ENCODE data around the gene SBSN. TPM values are rescaled to one million over a fixed set of nuclear protein-coding genes. Genes with fewer than 3 reads are reported as not detected.

The SBSN gene
- total and polyA plus RNA-seq, 9 of the 15 experiments (the other 6 are each of a cell fraction or from before 2014, with no cell fraction given): 0.05 TPM; not detected in 8

GRCh38 chr19:35545001-35545854 lies 17.1 kb upstream of the SBSN start, which contains the start of gene TMEM147 (continued):
- TF ChIP-seq ZBTB33 (CRISPR knock-in tag; IDR thresholded peaks at IDR 0.05): peak; percentile 45; the same call in 1 of the 2 replicates
- no peak for TF ChIP-seq KAT7 (CRISPR knock-in tag; IDR thresholded peaks at IDR 0.05; ENCODE audit: borderline replicate concordance)
- peak; percentile 40; the same call in 1 of the 2 replicates for TF ChIP-seq MIER1 (IDR thresholded peaks at IDR 0.05; ENCODE audit: low read depth)
- no peak for TF ChIP-seq ZNF224 (CRISPR knock-in tag; IDR thresholded peaks at IDR 0.05)
- TF ChIP-seq ETV5 (CRISPR knock-in tag; IDR thresholded peaks at IDR 0.05; ENCODE audit: low read depth): peak; percentile 84
- TF ChIP-seq HNRNPL (IDR thresholded peaks at IDR 0.05; ENCODE audit: low read depth, low read length): peak; percentile 67; the same call in 1 of the 2 replicates
- no peak for TF ChIP-seq RBM39 (optimal IDR thresholded peaks at IDR 0.05; ENCODE audit: low read depth, low read length)
- 0 out of 2 replicates have a peak, but pooled peaks have one; percentile 79 for TF ChIP-seq MTA3 (IDR thresholded peaks at IDR 0.05; ENCODE audit: borderline replicate concordance)
- no peak for TF ChIP-seq RBM17 (IDR thresholded peaks at IDR 0.05; ENCODE audit: borderline replicate concordance, low read depth, low read length)
- no peak for TF ChIP-seq ZNF140 (CRISPR knock-in tag; IDR thresholded peaks at IDR 0.05)
- peak; percentile 69 for TF ChIP-seq USF1 (CRISPR knock-in tag; IDR thresholded peaks at IDR 0.05)
- no peak for TF ChIP-seq GTF2E2 (tag; IDR thresholded peaks at IDR 0.05)
- no peak for TF ChIP-seq DPF2 (IDR thresholded peaks at IDR 0.05)
- no peak for TF ChIP-seq NFE2L1 (tag; IDR thresholded peaks at IDR 0.05; ENCODE audit: borderline replicate concordance, low read depth)
- peak; percentile 41; the same call in 1 of the 2 replicates for TF ChIP-seq SAFB (IDR thresholded peaks at IDR 0.05; ENCODE audit: borderline replicate concordance, low read depth, low read length)
- peak; percentile 56; the same call in 1 of the 2 replicates for TF ChIP-seq DIDO1 (tag; IDR thresholded peaks at IDR 0.05; ENCODE audit: low read depth)
- TF ChIP-seq TOE1 (IDR thresholded peaks at IDR 0.05; ENCODE audit: borderline replicate concordance): no peak
- TF ChIP-seq TOE1 (CRISPR knock-in tag; IDR thresholded peaks at IDR 0.05; ENCODE audit: borderline replicate concordance, low read depth): no peak
- no peak for TF ChIP-seq ZBTB2 (IDR thresholded peaks at IDR 0.05)
- no peak for TF ChIP-seq NR2C1 (IDR thresholded peaks at IDR 0.05)
- 0 out of 2 replicates have a peak, but pooled peaks have one; percentile 42 for TF ChIP-seq NR2C1 (tag; IDR thresholded peaks at IDR 0.05)
- TF ChIP-seq FIP1L1 (IDR thresholded peaks at IDR 0.05; ENCODE audit: low read depth, low read length, poor library complexity, severe bottlenecking): peak; percentile 57

Measured in K562 (cell line).